ENCODE measurements around the gene KREMEN2. TPM values are rescaled to one million over a fixed set of nuclear protein-coding genes. Genes with fewer than 3 reads are reported as not detected.

KREMEN2 gene
- total and polyA plus RNA-seq, 2 donors (not counting 3 experiments of a cell fraction or from before 2014, with no cell fraction given), result not detected

- dilution Hi-C loops (cut with MboI; ENCODE audit: extremely low pct_ligation_motif_present, low sequenced_read_pairs), result no loop called here
- no TSS peak for BruUV-seq (replicated peaks)
- Histone ChIP-seq H3K9ac (replicated peaks; ENCODE audit: extremely low read depth, insufficient read depth, low read length) (no peak overlapping the region), H3K27me3 (ENCODE audit: control insufficient read depth in 2 of 2, insufficient read depth in 2 of 2, low read length in 2 of 2) (no peaks in the 10 kb centered on the region), H3K9me3 (replicated peaks; ENCODE audit: control insufficient read depth, insufficient read depth, low read length) (no peaks in the 10 kb centered on the region), H3K4me2 (ENCODE audit: insufficient read depth, low read length) (no peak overlapping the region), H3K4me3 (replicated peaks in 1 of 3; ENCODE audit: insufficient read depth in 1 of 3, low read depth in 1 of 3, low read length in 3 of 3) (no peak overlapping the region), H3K27ac (ENCODE audit: insufficient read depth, low read depth, low read length) (no peak overlapping the region), H3K79me2 (ENCODE audit: control insufficient read depth, insufficient read depth, low read length) (no peaks in the 10 kb centered on the region), H4K20me1 (replicated peaks; ENCODE audit: control insufficient read depth, extremely low read depth, insufficient read depth, low read length) (no peaks in the 10 kb centered on the region), H2AFZ (ENCODE audit: low read depth, low read length) (no peak overlapping the region), H3K9me1 (replicated peaks; ENCODE audit: control insufficient read depth, extremely low read depth, insufficient read depth, low read length) (no peaks in the 10 kb centered on the region), H3K36me3 (ENCODE audit: control insufficient read depth in 2 of 2, extremely low read depth in 1 of 2, insufficient read depth in 2 of 2, low read length in 2 of 2) (no peaks in the 10 kb centered on the region), H3K4me1 (ENCODE audit: control insufficient read depth, extremely low read depth, insufficient read depth, low read length) (peaks cover 2% of the 10 kb centered on the region)
- ChIA-PET POLR2A (interaction anchor here (0.5 kb wide), 1 partner anchor 48 kb away, joined by 3 read pairs; no protein-coding TSS in a partner anchor), CTCF (interaction anchor here (2.2 to 2.5 kb wide), 2 partner anchors 28 to 32 kb away, joined by 12 to 13 read pairs; no protein-coding TSS in a partner anchor)
- FAIRE-seq, result no peak
- no peak for DNase-seq (ENCODE audit: low read depth, low spot score)
- TF ChIP-seq GATA2 (IDR thresholded peaks at IDR 0.05; ENCODE audit: insufficient read depth, insufficient read length, low read depth, low read length), result no peak
- TF ChIP-seq, protein P1, sequence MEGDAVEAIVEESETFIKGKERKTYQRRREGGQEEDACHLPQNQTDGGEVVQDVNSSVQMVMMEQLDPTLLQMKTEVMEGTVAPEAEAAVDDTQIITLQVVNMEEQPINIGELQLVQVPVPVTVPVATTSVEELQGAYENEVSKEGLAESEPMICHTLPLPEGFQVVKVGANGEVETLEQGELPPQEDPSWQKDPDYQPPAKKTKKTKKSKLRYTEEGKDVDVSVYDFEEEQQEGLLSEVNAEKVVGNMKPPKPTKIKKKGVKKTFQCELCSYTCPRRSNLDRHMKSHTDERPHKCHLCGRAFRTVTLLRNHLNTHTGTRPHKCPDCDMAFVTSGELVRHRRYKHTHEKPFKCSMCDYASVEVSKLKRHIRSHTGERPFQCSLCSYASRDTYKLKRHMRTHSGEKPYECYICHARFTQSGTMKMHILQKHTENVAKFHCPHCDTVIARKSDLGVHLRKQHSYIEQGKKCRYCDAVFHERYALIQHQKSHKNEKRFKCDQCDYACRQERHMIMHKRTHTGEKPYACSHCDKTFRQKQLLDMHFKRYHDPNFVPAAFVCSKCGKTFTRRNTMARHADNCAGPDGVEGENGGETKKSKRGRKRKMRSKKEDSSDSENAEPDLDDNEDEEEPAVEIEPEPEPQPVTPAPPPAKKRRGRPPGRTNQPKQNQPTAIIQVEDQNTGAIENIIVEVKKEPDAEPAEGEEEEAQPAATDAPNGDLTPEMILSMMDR (IDR thresholded peaks at IDR 0.05; ENCODE audit: extremely low read depth in 1 of 2, insufficient read depth in 1 of 2, low read depth in 1 of 2, low read length in 2 of 2), result no peak
- TF ChIP-seq POLR2A (IDR thresholded peaks at IDR 0.05; ENCODE audit: low read depth, low read length), result no peak
- no peak for TF ChIP-seq MYC (IDR thresholded peaks at IDR 0.05; ENCODE audit: low read depth, low read length)
- TF ChIP-seq, protein P2, sequence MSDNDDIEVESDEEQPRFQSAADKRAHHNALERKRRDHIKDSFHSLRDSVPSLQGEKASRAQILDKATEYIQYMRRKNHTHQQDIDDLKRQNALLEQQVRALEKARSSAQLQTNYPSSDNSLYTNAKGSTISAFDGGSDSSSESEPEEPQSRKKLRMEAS (IDR thresholded peaks at IDR 0.05; ENCODE audit: insufficient read depth, insufficient read length), result no peak
- TF ChIP-seq FOS (IDR thresholded peaks at IDR 0.05; ENCODE audit: borderline replicate concordance, insufficient read depth, low read length), result no peak
- no peak for TF ChIP-seq POLR2AphosphoS5 (IDR thresholded peaks at IDR 0.05; ENCODE audit: insufficient read depth, low read depth, low read length)
- no peak for TF ChIP-seq JUN (IDR thresholded peaks at IDR 0.05; ENCODE audit: borderline replicate concordance, insufficient read depth, insufficient read length, low read depth)
- TF ChIP-seq EZH2 (IDR thresholded peaks at IDR 0.05; ENCODE audit: borderline replicate concordance, low read depth, low read length, severe bottlenecking), result no peak
- intact Hi-C loops (cut with micrococcal nuclease), result no loop called here
These were observed 35.9 kb downstream of the KREMEN2 start for GRCh38 chr16:2999929-3000328.

Measured in endothelial cell of umbilical vein (primary cell).